ENCODE measurements around the gene CDH4.
"Not testable (repeated sequence)": the region's sequence is repeated elsewhere in the genome, so short reads cannot be mapped to it uniquely, and the experiment has no call there.

Gene CDH4

GRCh38 chr20:61419010-61419409 is 166.9 kb downstream of the CDH4 start:
- DNase-seq (ENCODE audit: low read depth): no peak

DNA sequence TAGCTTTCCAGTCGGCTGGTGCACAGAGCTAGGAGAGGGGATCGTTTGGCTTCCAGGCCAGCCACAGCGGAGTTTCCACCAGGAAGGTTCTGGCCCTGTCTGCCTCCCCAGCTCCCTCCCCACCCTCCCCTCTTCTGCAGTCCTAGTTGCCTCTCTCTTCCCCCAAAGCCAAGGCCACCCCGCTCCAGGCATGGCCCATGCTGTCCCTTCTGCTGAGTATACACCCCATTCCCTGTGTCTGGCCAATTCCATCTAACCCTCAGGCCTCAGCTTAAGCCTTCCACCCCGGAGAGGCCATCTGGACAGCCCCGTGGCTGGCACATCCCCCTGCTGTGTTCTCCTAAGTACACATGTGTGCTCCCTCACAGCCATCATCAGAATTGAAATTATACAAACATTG is 167.4 kb downstream of the CDH4 start:
- DNase-seq (ENCODE audit: low read depth): no peak

DNA sequence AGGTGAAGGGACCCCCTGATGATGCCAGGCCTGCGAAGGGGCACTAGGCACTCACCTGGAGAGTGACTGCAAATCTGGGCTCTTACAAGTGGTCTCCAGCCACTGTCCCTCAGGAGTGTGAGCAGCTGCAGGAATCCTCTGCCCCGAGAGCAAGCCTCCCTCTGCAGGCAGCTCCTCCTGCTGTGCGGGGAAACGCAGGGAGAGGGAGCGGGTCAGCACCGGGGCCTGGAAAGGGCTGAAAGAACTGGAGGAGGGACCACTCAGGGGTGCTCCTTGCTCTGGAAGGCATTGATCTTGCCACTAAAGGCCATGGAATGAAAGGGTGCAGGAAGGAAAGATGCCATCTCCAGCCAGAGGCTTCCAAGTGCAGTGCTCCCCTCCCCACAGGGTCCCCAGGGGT is 168.0 kb downstream of the CDH4 start:
- no peak for DNase-seq (ENCODE audit: low read depth)

DNA sequence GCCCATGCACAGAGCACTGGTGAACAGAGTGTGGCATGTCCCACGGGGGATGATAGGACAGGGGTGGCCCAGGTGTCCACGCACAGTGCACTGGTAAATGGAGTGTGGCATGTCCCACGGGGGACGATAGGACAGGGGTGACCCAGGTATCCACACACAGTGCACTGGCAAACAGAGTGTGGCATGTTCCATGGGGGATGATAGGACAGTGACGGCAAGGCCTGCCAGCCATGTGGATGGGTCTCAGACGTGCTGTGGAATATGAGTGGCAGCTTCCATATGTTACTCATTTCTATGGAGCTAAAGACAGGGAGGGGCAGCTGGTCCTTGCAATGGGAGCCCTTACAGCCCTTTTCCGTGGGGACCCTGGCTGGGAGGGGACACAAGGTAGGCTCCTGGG is 168.7 kb downstream of the CDH4 start:
- no peak for DNase-seq (ENCODE audit: low read depth)

DNA sequence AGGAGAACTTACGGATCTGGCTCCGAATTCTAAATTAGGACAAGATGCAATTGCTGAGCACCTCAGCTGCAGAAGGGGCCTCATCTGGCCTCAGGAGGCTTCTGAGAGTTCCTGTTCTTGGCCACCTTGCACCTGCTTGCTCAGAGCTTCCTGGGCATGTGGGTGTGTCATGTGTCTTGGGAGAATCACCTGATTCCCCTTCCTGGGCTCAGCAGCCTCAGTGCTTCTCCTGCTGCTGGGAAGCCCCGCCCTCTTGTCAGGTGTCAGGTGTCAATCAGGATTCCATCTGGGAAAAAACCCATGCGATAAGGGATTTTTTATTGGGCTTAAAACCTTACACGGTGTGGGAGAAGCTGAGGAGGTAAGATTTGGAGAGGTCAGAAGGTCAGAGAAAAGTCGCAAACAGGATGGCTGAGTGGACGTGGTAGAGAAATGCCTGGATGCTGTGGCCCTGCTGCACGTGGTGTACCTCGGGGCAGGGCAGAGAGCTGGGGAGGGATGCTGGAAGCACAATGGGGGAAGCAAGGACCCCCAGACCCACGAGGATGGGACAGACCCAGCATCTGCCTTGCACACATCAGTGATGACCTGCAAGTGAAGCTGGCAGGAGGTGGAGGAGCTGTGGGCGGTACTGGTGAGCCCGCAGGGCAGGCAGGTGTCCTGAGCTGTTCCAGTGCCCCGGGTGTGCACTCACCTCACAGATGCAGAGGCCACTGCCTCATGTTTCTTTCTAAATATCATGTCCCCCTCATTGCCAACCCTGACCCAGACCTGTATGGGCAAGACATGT is 170.8 kb downstream of the CDH4 start:
- DNase-seq (ENCODE audit: low read depth): no peak

DNA sequence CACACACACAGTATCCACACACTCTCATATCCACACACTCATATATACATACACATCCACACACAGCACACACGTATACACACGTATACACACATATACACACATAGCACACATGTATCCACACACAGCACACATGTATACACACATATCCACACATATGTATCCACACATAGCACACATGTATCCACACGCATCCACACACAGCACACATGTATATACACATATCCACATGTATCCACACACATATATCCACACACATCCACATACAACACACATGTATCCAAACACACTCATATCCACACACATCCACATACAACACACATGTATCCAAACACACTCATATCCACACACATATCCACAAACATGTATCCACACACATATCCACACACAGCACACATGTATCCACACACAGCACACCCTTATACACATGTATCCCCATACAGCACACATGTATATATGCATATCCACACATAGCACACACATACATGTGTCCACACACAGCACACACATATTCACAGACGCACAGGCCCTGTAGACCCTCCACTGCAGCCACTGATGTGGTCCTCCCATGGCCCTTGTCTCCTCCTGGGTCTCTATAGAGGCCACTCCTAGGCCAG is 172.1 kb downstream of the CDH4 start:
- DNase-seq (ENCODE audit: low read depth): no peak

GRCh38 chr20:61424628-61425420 is 172.8 kb downstream of the CDH4 start:
- no peak for DNase-seq (ENCODE audit: low read depth)

- not testable (repeated sequence) for DNase-seq (ENCODE audit: low read depth)
Observed at GRCh38 chr20:61425541-61425991, 173.5 kb downstream of the CDH4 start.

- no peak for DNase-seq (ENCODE audit: low read depth)
Observed at GRCh38 chr20:61426352-61426751, 174.3 kb downstream of the CDH4 start.

DNA sequence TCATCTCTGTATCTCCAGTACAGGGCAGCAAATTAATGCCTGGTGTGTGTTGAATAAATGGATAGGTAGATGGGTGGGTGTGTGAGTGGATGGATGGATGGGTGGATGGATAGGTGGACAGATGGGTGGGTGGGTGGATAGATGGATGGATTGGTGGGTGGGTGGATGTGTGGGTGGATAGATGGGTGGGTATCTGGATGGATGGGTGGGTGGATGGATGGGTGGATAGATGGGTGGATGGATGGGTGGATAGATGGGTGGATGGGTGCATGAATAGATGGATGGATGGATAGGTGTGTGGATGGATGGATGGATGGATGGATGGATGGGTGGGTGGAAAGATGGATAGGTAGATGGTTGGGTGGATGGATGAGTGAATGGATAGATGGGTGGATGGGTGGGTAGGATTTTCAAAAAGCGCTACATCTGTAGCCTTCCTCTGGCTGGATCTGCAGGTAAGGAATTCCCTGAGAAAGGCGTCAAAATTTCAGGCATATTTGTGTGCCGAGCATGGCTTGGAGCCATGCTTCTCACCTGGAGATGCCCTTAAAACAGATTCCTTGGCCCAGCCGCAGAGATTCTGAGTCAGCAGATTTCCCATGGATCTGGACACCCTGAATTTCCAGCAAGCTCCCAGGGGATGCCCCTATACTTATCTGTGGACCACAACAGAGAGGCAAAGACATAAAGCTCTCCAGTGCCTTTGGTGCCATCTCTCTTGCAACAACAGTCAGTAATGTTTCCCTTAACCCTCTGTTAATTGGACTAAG is 177.6 kb downstream of the CDH4 start:
- no peak for DNase-seq (ENCODE audit: low read depth)

DNA sequence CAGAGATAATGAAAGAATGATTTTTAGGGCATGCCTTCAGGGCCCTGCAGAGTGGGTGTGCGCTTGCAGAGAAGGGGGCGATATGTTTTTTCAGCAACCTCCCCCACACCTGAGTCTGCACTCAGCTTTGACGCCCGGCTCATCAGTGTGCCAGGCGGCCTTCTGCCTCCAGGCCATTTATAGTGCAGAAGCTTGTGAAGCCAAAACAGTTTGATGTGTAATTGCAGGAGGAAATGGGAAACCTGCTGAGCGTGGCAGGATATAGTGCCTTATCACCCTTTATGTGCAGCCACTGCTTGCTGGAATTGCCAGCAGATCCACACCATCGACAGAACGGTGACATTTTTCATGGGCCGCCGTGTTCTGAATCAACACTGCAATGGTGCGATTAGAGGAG is 178.2 kb downstream of the CDH4 start:
- no peak for DNase-seq (ENCODE audit: low read depth)

GRCh38 chr20:61433176-61433575 is 181.1 kb downstream of the CDH4 start:
- no peak for DNase-seq (ENCODE audit: low read depth)

GRCh38 chr20:61433816-61434215 is 181.8 kb downstream of the CDH4 start:
- DNase-seq (ENCODE audit: low read depth): no peak

DNA sequence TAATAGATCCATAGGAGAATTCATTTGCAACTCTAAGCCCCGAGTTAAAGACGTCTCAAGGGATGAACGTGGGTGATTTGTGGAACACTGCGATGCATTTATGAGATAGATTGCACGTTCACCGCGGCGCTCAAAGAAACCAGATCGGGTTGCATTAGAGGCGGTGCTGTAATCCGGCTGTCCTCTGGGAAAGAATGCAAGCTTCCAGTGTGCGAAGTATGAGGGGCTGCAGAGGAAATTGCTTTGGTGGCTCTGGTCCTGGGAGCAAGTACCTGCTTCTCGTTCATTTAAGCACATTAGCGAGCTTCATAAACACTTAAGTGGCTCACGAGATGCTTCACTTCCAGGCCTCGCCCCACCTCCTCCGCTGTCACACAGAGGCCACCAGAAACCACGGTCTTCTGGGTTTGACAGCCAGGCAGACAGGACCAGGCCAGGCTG is 182.3 kb downstream of the CDH4 start:
- DNase-seq (ENCODE audit: low read depth): no peak

GRCh38 chr20:61435184-61435822 is 183.2 kb downstream of the CDH4 start:
- no peak for DNase-seq (ENCODE audit: low read depth)

DNA sequence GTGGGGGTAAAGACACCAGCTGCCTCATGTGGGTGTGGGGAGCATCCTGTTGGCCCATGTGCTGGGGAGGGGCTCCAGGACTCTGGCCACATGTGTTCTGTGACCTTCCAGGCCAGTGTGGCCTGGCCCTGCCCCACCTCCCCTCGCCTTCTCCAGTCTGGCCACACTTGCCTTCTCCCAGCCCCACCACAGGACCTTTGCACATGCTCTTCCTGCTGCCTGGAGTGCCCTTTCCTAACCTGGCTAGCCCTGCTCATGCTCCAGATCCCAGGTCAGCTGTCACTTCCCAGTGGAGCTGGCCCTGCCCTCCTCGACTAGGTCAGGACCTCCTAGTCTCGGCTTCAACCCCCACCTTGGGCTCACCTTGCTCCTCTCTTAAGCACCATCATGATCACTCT is 183.8 kb downstream of the CDH4 start:
- DNase-seq (ENCODE audit: low read depth): no peak

GRCh38 chr20:61436283-61436666 is 184.2 kb downstream of the CDH4 start:
- no peak for DNase-seq (ENCODE audit: low read depth)

GRCh38 chr20:61436667-61437279 is 184.7 kb downstream of the CDH4 start:
- DNase-seq (ENCODE audit: low read depth): no peak

DNA sequence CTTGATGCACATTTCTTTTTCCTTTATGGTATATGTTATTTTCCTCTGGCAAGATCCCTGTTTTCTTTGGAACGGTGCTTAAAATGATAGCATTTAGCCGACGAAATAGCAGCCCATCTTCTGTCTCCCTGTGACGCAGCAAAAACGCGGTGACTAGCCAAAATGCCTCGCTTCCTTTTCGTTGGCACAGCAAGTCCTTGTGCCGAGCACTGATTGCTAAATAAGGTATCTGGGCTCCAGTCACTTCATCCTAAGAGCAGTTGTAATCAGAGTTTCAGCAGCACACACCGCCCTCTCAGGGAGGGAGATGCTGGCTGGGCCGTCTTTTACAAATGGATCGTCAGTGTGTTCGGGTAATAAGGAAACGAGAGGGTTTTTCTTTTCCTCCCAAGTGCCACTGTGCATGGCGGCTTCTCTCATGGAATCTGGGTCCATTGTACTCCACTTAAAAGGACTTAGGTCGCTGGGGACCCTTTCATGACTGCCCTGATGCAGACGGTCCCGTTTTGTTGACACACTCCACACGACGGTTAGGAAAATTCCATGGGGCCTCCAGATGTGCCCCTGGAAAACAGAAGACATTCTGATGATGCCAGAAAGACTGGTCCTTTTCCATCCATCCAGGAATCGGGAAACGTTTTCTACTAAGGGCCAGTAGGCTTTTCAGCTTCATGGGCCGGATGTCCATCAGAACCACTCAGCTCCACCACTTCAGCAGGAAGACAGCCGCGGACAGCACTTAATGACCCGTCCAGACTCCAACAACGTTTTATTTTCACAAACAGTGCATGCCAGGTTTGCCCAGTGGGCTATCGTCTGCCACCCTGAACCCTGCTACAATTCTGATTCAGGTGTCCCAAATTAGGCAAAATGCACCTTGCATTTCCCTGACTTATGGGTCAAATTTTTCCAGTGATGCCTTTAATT is 185.5 kb downstream of the CDH4 start:
- DNase-seq (ENCODE audit: low read depth): no peak

DNA sequence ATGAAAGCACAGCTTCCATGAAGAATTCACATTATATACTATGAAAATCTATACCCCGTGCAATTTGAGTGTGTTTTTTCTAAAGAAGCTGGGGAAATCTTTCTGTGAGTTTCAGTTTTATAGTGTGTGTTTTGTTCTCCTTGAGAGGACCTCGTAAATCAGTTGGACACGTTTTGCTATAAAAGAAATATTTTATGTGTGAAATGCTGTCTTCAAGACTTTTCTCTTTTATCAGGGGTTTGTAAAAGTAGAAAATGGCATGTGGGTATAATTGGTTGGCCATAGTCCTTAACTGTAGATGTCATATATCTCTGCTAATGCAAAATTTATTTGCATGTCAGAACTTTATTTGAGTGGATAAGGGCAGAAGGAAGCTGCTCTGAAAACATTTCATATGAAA is 186.2 kb downstream of the CDH4 start:
- DNase-seq (ENCODE audit: low read depth): no peak
